AG09309 (cell line): ENCODE results near the gene ZNF580.

Source experiments
- DNase-seq: peaks from one replicate; pipeline ENCODE4 v3.0.0-alpha.2; 2010; ENCODE audit warnings: low read depth
- H3K4me3 ChIP-seq: 2 replicates; pipeline ENCODE4 v1.5.1; 2011; ENCODE audit warnings: mild to moderate bottlenecking, low read depth, low read length, moderate library complexity; ENCODE audit not compliant: control insufficient read depth
- TF ChIP-seq, protein P1 (sequence below): IDR thresholded peaks from 2 replicates; pipeline ENCODE4 v1.5.1; 2011; ENCODE audit warnings: mild to moderate bottlenecking, low read depth, low read length, inconsistent platforms; ENCODE audit not compliant: insufficient read depth, control insufficient read depth; ENCODE audit errors: missing control alignments

Gene ZNF580

GRCh38 chr19:55623561-55623960 lies 17.2 kb upstream of the ZNF580 start:
- H3K4me3 ChIP-seq = no peak overlapping the region
- DNase-seq = no peak
- TF ChIP-seq, protein P1, sequence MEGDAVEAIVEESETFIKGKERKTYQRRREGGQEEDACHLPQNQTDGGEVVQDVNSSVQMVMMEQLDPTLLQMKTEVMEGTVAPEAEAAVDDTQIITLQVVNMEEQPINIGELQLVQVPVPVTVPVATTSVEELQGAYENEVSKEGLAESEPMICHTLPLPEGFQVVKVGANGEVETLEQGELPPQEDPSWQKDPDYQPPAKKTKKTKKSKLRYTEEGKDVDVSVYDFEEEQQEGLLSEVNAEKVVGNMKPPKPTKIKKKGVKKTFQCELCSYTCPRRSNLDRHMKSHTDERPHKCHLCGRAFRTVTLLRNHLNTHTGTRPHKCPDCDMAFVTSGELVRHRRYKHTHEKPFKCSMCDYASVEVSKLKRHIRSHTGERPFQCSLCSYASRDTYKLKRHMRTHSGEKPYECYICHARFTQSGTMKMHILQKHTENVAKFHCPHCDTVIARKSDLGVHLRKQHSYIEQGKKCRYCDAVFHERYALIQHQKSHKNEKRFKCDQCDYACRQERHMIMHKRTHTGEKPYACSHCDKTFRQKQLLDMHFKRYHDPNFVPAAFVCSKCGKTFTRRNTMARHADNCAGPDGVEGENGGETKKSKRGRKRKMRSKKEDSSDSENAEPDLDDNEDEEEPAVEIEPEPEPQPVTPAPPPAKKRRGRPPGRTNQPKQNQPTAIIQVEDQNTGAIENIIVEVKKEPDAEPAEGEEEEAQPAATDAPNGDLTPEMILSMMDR = no peak

DNA sequence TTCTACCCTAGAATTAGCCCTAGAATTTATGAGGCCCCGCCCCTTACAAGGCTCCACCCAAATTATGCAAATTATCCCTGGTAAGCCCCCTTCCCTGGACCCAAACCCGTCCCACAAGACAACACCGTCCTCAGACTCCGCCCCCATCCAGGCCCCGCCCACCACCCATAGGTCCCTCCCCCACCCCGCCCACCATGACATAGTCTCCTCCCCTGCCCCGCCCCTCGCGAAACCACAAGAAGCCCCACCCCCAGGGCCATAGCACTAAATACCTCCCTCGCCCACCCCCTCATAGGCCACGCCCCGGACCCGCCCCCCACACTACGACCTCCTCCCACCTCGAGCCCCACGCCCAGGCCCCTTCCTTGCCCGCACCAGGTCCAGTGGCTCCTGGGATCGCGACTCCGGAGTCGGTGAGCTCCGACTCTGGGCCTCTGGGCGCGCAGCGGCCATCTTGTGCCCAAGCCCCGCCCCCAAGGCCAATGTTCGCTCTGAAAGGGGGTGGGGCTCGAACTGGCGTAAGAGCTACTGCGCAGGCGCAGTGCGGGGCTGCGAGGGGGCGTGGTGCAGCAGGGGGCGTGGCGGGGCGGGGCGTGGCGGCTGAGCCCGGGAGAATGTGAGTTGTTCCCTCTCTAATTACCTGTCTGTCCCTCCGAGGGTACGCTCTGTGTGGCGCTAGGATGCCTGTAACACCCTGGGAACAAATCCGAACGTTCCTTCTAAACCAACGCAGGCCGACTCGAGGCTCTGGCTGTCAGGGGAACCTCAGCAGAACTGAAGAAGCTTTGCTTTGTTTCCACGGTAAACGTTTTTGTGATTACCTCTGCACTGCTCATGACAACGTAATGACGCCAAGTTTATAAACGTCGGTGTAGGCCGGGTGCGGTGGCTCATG lies 16.4 kb upstream of the ZNF580 start, which contains the start of gene ZNF784:
TSS of gene ZNF784 (minus strand) at position 458 of the 895 bp plus-strand sequence. CDS start at position 453, 5 bp downstream.
- no peak for DNase-seq
- TF ChIP-seq, protein P1 = no peak
- peak within 1 kb of the TSS; percentile 59 for H3K4me3 ChIP-seq

DNA sequence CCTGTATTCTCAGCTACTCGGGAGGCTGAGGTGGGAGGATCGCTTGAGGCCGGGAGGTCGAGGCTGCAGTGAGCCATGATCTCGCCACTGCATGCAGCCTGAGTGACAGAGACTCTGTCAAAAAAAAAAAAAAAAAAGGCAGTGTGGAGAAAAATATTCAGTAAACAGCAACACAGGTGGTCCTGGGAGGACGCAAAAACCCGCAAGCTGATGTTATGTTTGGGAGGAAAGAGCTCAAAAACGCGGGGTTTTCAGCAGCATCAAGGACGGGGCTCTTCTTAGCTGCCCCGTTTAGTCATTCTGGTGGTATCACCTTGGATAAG lies 15.8 kb upstream of the ZNF580 start:
- no peak for DNase-seq
- H3K4me3 ChIP-seq = peak overlapping the region; percentile 59
- TF ChIP-seq, protein P1 = no peak

DNA sequence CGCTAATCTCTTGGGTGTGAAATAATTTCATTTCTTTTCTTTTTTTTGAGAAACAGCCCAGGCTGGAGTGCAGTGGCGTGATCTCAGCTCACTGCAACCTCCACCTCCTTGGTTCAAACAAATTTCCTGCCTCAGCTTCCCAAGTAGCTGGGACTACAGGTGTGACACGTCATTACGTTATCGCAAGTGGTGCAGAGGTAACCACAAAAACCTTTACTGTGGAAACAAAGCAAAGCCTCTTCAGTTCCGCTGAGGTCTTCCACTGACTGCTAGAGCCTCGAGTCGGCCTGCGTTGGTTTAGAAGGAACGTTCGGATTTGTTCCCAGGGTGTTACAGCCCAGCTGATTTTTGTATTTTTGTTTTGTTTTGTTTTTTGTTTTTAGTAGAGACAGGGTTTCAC lies 14.5 kb upstream of the ZNF580 start:
- H3K4me3 ChIP-seq = no peak overlapping the region
- DNase-seq = no peak
- TF ChIP-seq, protein P1 = no peak

- peak; percentile 89 for DNase-seq
- no peak overlapping the region for H3K4me3 ChIP-seq
- TF ChIP-seq, protein P1 = peak; percentile 77
These were observed 8.4 kb upstream of the ZNF580 start for GRCh38 chr19:55632463-55632834.

DNA sequence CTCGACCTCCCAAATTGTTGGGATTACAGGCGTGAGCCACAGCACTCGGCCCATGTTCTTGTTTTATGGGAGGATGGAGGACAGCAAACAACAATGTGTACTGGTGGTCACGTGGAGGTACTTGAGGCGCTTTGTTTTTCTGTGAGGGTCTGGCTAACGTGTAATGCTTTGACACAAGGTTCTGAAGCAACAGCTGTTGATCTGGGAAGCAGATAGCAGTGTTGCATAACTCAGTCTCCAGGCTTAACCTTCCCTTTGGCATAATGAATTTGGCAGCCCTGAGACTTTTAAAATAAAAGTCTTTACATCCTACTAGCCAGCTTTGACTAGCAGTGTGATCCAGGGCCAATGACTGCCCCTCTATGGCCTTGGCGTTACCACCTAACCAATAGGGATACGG lies 6.9 kb upstream of the ZNF580 start:
- no peak overlapping the region for H3K4me3 ChIP-seq
- no peak for DNase-seq
- TF ChIP-seq, protein P1 = no peak
